ENCODE results near the gene ACD. TPM values are rescaled to one million over a fixed set of nuclear protein-coding genes. Genes with fewer than 3 reads are reported as not detected.

The ACD gene
- total RNA-seq, 1 experiment from 2014 or later = 46.1 TPM

DNA sequence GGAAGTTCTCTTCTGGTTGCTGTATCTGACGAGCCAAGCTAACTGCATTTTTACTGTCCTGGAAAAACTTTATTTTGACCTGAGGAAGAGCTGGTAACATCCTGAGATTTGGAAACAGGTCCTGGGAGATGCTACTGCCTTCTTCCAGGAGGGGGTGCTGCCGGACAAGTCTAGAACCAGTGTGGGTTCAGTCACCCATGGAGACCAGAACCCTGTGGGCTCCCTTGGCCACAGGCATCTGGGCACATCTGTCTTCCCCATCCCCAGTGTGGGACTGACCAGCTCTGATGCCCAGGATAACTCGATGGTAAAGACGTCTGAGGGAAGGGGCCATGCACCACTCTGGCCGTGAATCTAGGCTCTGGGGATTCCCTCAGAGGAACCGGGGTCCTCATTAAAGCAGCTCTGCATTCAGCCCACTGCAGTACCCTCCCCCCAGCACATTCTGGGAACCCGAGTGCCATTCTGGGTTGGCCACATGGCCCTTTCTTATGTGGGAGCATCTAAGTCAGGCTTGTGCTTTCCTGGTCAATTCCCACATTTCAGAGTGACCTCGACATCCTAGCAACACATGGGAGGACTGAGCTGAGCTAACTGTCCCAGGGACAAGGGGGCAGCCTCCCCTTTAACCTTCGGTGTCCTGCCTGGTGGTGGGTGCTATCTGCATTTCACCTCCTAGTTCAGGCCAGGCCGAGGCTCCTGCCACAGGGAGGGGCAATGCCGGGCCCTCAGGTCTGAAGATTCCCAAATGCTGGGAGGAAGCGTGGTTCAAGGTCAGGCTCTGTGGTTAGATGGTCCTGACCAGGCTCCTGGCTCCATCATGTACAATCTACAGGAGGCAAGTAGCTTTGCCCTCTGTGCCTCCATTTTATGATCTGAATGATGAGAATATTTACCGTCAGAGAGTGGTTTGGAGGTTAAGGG is 12.9 kb upstream of the ACD start:
- CTCF ChIA-PET = interaction anchor here (0.6 to 2.0 kb wide), 19 partner anchors 13 to 368 kb away, joined by 3 to 18 read pairs (median 5); partner anchors contain the start of genes ACD, GFOD2, RANBP10 and TSNAXIP1

DNA sequence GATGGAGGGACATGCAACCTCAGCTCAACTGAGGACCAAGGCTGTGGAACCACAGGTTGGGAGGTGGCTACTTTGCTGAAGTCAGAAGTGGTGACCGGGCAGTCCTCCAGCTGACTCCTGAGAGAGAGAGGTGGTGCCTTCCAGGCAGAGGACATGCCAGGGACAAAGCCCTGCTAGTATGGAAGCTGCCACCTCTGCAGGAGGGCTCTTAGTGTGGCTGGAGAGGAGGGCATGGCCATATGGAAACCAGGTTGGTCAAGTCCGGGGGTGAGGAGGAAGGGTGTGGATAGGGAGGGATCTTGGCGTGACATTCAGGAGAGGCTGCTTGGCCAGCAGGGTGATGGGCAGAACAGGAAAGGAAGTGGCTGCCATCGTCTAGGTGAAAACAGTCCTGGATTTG is 12.2 kb upstream of the ACD start:
- ChIA-PET CTCF (interaction anchor here (0.6 to 2.0 kb wide), 15 partner anchors 12 to 368 kb away, joined by 3 to 18 read pairs (median 5); partner anchors contain the start of genes ACD, GFOD2, RANBP10 and TSNAXIP1), POLR2A (interaction anchor here (0.5 kb wide), 1 partner anchor 194 kb away, joined by 3 read pairs; no protein-coding TSS in a partner anchor)
- Mint-ChIP-seq H3K4me3 (ENCODE audit: unreplicated experiment) (no peak overlapping the region), H3K9me3 (ENCODE audit: unreplicated experiment) (no peaks in the 10 kb centered on the region), H3K27me3 (ENCODE audit: insufficient read depth, unreplicated experiment) (no peaks in the 10 kb centered on the region), H3K4me1 (ENCODE audit: low read depth, unreplicated experiment) (no peaks in the 10 kb centered on the region), H3K27ac (ENCODE audit: unreplicated experiment) (no peak overlapping the region), H3K36me3 (ENCODE audit: insufficient read depth, unreplicated experiment) (no peaks in the 10 kb centered on the region)
- Histone ChIP-seq H3K4me1 (peaks cover 2% of the 10 kb centered on the region), H3K36me3 (ENCODE audit: control insufficient read depth, insufficient read depth, low read length) (no peaks in the 10 kb centered on the region), H3K4me3 (ENCODE audit: low read depth, low read length) (no peak overlapping the region), H3K9me3 (no peaks in the 10 kb centered on the region), H3K27me3 (replicated peaks; ENCODE audit: control insufficient read depth, insufficient read depth, low read length) (no peaks in the 10 kb centered on the region)
- TF ChIP-seq, protein P1, sequence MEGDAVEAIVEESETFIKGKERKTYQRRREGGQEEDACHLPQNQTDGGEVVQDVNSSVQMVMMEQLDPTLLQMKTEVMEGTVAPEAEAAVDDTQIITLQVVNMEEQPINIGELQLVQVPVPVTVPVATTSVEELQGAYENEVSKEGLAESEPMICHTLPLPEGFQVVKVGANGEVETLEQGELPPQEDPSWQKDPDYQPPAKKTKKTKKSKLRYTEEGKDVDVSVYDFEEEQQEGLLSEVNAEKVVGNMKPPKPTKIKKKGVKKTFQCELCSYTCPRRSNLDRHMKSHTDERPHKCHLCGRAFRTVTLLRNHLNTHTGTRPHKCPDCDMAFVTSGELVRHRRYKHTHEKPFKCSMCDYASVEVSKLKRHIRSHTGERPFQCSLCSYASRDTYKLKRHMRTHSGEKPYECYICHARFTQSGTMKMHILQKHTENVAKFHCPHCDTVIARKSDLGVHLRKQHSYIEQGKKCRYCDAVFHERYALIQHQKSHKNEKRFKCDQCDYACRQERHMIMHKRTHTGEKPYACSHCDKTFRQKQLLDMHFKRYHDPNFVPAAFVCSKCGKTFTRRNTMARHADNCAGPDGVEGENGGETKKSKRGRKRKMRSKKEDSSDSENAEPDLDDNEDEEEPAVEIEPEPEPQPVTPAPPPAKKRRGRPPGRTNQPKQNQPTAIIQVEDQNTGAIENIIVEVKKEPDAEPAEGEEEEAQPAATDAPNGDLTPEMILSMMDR (IDR thresholded peaks at IDR 0.05; ENCODE audit: insufficient read depth in 1 of 2, low read depth in 1 of 2, low read length in 1 of 2, severe bottlenecking in 1 of 2, unreplicated experiment in 1 of 2) = no peak
- intact Hi-C loops (cut with micrococcal nuclease; ENCODE audit: unreplicated experiment) = loop anchor here (1.0 to 2.0 kb wide), 4 partner anchors 46 to 256 kb away; partner anchors contain the start of genes GFOD2, RANBP10 and TSNAXIP1
- no TSS peak for BruUV-seq (replicated peaks)
- DNase-seq = peak in 1 of 2 experiments; percentile 31

More for the DNA sequence above, 12.9 kb upstream of the ACD start:
- H3K9me3 Mint-ChIP-seq (ENCODE audit: unreplicated experiment) = no peaks in the 10 kb centered on the region
- intact Hi-C loops (cut with micrococcal nuclease; ENCODE audit: unreplicated experiment) = loop anchor here (1.0 to 2.0 kb wide), 4 partner anchors 46 to 255 kb away; partner anchors contain the start of genes GFOD2, RANBP10 and TSNAXIP1
- H3K9me3 ChIP-seq = no peaks in the 10 kb centered on the region
- BruUV-seq (replicated peaks) = no TSS peak
- no peaks in the 10 kb centered on the region for H3K27me3 Mint-ChIP-seq (ENCODE audit: insufficient read depth, unreplicated experiment)
- TF ChIP-seq, protein P1 (IDR thresholded peaks at IDR 0.05; ENCODE audit: insufficient read depth in 1 of 2, low read depth in 1 of 2, low read length in 1 of 2, severe bottlenecking in 1 of 2, unreplicated experiment in 1 of 2) = peak; percentile 91 to 94
- POLR2A ChIA-PET = interaction anchor here (0.9 kb wide), 1 partner anchor 46 kb away, joined by 3 read pairs; the partner anchor contains the start of gene GFOD2
- H3K27ac Mint-ChIP-seq (ENCODE audit: unreplicated experiment) = no peak overlapping the region
- peaks cover 8% of the 10 kb centered on the region for H3K4me1 ChIP-seq
- no peak overlapping the region for H3K4me3 ChIP-seq (ENCODE audit: low read depth, low read length)
- H3K4me3 Mint-ChIP-seq (ENCODE audit: unreplicated experiment) = no peak overlapping the region
- no peaks in the 10 kb centered on the region for H3K36me3 Mint-ChIP-seq (ENCODE audit: insufficient read depth, unreplicated experiment)
- H3K36me3 ChIP-seq (ENCODE audit: control insufficient read depth, insufficient read depth, low read length) = no peaks in the 10 kb centered on the region
- H3K4me1 Mint-ChIP-seq (ENCODE audit: low read depth, unreplicated experiment) = peaks cover 4% of the 10 kb centered on the region
- H3K27me3 ChIP-seq (replicated peaks; ENCODE audit: control insufficient read depth, insufficient read depth, low read length) = no peaks in the 10 kb centered on the region
- DNase-seq = peak; percentile 80 to 87

DNA sequence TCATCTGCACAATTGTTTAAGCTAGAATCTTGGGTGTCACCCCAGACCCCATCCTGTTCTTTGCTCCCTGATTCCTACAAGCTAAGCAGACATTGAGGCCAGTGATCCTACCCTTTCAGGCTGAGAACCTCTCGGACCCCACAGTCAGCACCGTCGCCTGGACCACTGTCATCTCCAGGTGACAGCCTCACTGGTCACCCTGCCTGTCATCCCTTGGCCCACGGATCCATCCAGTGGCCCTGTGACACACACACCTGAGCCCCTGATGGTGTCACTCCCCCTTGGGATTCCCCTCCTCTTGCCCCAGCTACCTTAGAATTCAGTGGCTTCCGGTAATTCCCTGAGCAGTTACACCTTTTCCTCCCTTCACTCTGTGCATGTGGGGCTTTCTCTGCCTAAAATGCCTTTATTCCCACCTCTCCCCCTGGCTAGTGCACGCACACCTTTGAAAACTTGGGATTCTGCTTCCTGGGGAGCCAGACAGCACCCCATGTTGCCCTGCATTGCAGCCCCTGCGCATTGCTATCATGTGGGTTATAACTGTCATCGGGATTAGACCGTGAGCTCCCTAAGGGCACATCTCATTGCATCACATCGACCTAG is 9.5 kb upstream of the ACD start:
- H3K9me3 Mint-ChIP-seq (ENCODE audit: unreplicated experiment) = no peaks in the 10 kb centered on the region
- Histone ChIP-seq H3K4me3 (ENCODE audit: low read depth, low read length) (no peak overlapping the region), H3K36me3 (ENCODE audit: control insufficient read depth, insufficient read depth, low read length) (no peaks in the 10 kb centered on the region), H3K27me3 (replicated peaks; ENCODE audit: control insufficient read depth, insufficient read depth, low read length) (no peaks in the 10 kb centered on the region), H3K4me1 (peaks cover 4% of the 10 kb centered on the region), H3K9me3 (no peaks in the 10 kb centered on the region)
- no peak overlapping the region for H3K27ac Mint-ChIP-seq (ENCODE audit: unreplicated experiment)
- intact Hi-C loops (cut with micrococcal nuclease; ENCODE audit: unreplicated experiment) = no loop called here
- TF ChIP-seq, protein P1 (IDR thresholded peaks at IDR 0.05; ENCODE audit: insufficient read depth in 1 of 2, low read depth in 1 of 2, low read length in 1 of 2, severe bottlenecking in 1 of 2, unreplicated experiment in 1 of 2) = no peak
- ChIA-PET CTCF (interaction anchor here (0.6 to 2.5 kb wide), 4 partner anchors 36 to 245 kb away, joined by 3 to 15 read pairs (median 7); no protein-coding TSS in a partner anchor), POLR2A (interaction anchor here (0.6 kb wide), 1 partner anchor 71 kb away, joined by 3 read pairs; no protein-coding TSS in a partner anchor)
- H3K36me3 Mint-ChIP-seq (ENCODE audit: insufficient read depth, unreplicated experiment) = no peaks in the 10 kb centered on the region
- no TSS peak for BruUV-seq (replicated peaks)
- H3K4me3 Mint-ChIP-seq (ENCODE audit: unreplicated experiment) = no peak overlapping the region
- DNase-seq = no peak
- H3K4me1 Mint-ChIP-seq (ENCODE audit: low read depth, unreplicated experiment) = no peaks in the 10 kb centered on the region
- H3K27me3 Mint-ChIP-seq (ENCODE audit: insufficient read depth, unreplicated experiment) = no peaks in the 10 kb centered on the region
